Trophoblast cell (in vitro differentiated cells and primary cell): ENCODE data around the gene KLHL40.

Source experiments
- DNase-seq, 2 donors: peaks; one replicate each; pipeline ENCODE4 v3.0.0-alpha.2; 2016
- H2AFZ ChIP-seq: 2 replicates; pipeline ENCODE4 v1.6.1; 2013; ENCODE audit warnings: low read length, moderate library complexity, mild to moderate bottlenecking; ENCODE audit not compliant: insufficient read depth, poor library complexity
- H2AK5ac ChIP-seq: 2 replicates; pipeline ENCODE4 v1.6.1; 2013; ENCODE audit warnings: mild to moderate bottlenecking, low read length
- H2BK120ac ChIP-seq: 2 replicates; pipeline ENCODE4 v1.6.1; 2013; ENCODE audit warnings: low read length, mild to moderate bottlenecking, moderate library complexity; ENCODE audit not compliant: insufficient read depth, poor library complexity
- H2BK12ac ChIP-seq: 2 replicates; pipeline ENCODE4 v1.6.1; 2013; ENCODE audit warnings: mild to moderate bottlenecking, low read length, moderate library complexity
- H2BK5ac ChIP-seq: 2 replicates; pipeline ENCODE4 v1.6.1; 2013; ENCODE audit warnings: low read length, low read depth, moderate library complexity, mild to moderate bottlenecking; ENCODE audit not compliant: poor library complexity
- H3K14ac ChIP-seq: 2 replicates; pipeline ENCODE4 v1.6.1; 2013; ENCODE audit warnings: mild to moderate bottlenecking, low read length
- H3K18ac ChIP-seq: 2 replicates; pipeline ENCODE4 v1.6.1; 2013; ENCODE audit warnings: mild to moderate bottlenecking, low read length
- H3K23ac ChIP-seq: 2 replicates; pipeline ENCODE4 v1.6.1; 2013; ENCODE audit warnings: low read length
- H3K27ac ChIP-seq: 2 replicates; pipeline ENCODE4 v1.5.1; 2013; ENCODE audit warnings: low read depth, mild to moderate bottlenecking, inconsistent platforms, low read length, moderate library complexity
- H3K27me3 ChIP-seq: 2 replicates; pipeline ENCODE4 v1.6.1; 2013; ENCODE audit warnings: inconsistent platforms, mild to moderate bottlenecking, low read length, moderate library complexity; ENCODE audit not compliant: insufficient read depth
- H3K36me3 ChIP-seq, 2 experiments: 1 replicate in 1 of 2; 2 replicates in 1 of 2; pipeline ENCODE4 v1.6.1; 2013; ENCODE audit warnings: low read length in 2 of 2, mild to moderate bottlenecking in 2 of 2, moderate library complexity in 1 of 2; ENCODE audit not compliant: insufficient read depth in 2 of 2, control insufficient read depth in 1 of 2
- H3K4ac ChIP-seq: 2 replicates; pipeline ENCODE4 v1.6.1; 2013; ENCODE audit warnings: low read depth, mild to moderate bottlenecking, low read length, moderate library complexity
- H3K4me1 ChIP-seq, 2 experiments: 1 replicate in 1 of 2; 2 replicates in 1 of 2; pipeline ENCODE4 v1.6.1; 2013; ENCODE audit warnings: low read length in 2 of 2, mild to moderate bottlenecking in 2 of 2, moderate library complexity in 1 of 2; ENCODE audit not compliant: insufficient read depth in 2 of 2, control insufficient read depth in 1 of 2
- H3K4me2 ChIP-seq: 2 replicates; pipeline ENCODE4 v1.6.1; 2013; ENCODE audit warnings: inconsistent platforms, mild to moderate bottlenecking, low read length, moderate library complexity
- H3K4me3 ChIP-seq: 2 replicates; pipeline ENCODE4 v1.5.1; 2013; ENCODE audit warnings: mild to moderate bottlenecking, low read depth, low read length, inconsistent platforms
- H3K79me1 ChIP-seq: one replicate; pipeline ENCODE4 v1.6.1; 2013; ENCODE audit warnings: low read length
- H3K79me2 ChIP-seq: 2 replicates; pipeline ENCODE4 v1.6.1; 2013; ENCODE audit warnings: low read length, mild to moderate bottlenecking; ENCODE audit not compliant: control insufficient read depth, insufficient read depth, poor library complexity
- H3K9ac ChIP-seq: 2 replicates; pipeline ENCODE4 v1.6.1; 2013; ENCODE audit warnings: mild to moderate bottlenecking, low read length
- H3K9me3 ChIP-seq: 2 replicates; pipeline ENCODE4 v1.6.1; 2013; ENCODE audit warnings: low read depth, mild to moderate bottlenecking, control low read depth, inconsistent platforms, low read length; ENCODE audit not compliant: insufficient read depth
- H4K12ac ChIP-seq: 2 replicates; pipeline ENCODE4 v1.6.1; 2013; ENCODE audit warnings: low read depth, mild to moderate bottlenecking, low read length, moderate library complexity
- H4K8ac ChIP-seq: 2 replicates; pipeline ENCODE4 v1.6.1; 2013; ENCODE audit warnings: low read depth, mild to moderate bottlenecking, low read length, moderate library complexity
- H4K91ac ChIP-seq: one replicate; pipeline ENCODE4 v1.6.1; 2013; ENCODE audit warnings: low read depth, mild to moderate bottlenecking, low read length, moderate library complexity
- WGBS: extraction: QIAGEN DNeasy Blood & Tissue Kit; methylation state at CpG from one replicate; pipeline ENCODE4 v1.1.7; 2013; ENCODE audit warnings: missing lambda C conversion rate; ENCODE audit not compliant: insufficient read length, insufficient coverage; ENCODE audit errors: extremely low coverage; 5-methylcytosine and 5-hydroxymethylcytosine counted together

Gene KLHL40

DNA sequence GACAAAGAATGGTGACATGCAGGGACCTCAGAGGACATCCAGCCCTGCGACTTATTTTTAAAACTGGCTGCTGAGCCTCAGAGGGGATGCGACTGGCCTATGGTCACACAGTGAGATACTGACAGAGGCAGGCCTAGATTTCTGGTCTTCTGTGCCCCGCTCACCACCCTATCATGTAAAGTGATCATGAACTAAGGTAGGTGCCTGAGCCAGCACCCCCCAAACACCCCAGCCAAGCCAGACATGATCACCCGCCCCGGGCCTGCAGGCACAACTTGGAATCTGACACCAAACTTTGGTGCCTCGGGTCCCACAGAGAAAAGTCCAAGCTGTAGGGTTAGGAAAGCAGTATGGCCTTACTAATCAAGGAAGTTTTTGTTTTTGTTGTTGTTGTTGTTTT, 51.2 kb downstream of the KLHL40 start:
- peaks cover 2% of the 10 kb centered on the region for H3K9me3 ChIP-seq
- H3K36me3 ChIP-seq = no peaks in the 10 kb centered on the region
- H3K9ac ChIP-seq = no peak overlapping the region
- no peaks in the 10 kb centered on the region for H3K27me3 ChIP-seq
- H2AK5ac ChIP-seq = no peak overlapping the region
- H4K12ac ChIP-seq = no peak overlapping the region
- H2BK5ac ChIP-seq = no peak overlapping the region
- no peak overlapping the region for H4K91ac ChIP-seq
- peaks cover 3 to 16% of the 10 kb centered on the region in 2 experiments for H3K4me1 ChIP-seq
- H3K18ac ChIP-seq = no peak overlapping the region
- H3K79me1 ChIP-seq = no peaks in the 10 kb centered on the region
- no peak overlapping the region for H2BK12ac ChIP-seq
- H3K4me2 ChIP-seq = no peak overlapping the region
- no CpG with 5 or more reads among the region's 6 CpGs for WGBS
- no peak for DNase-seq
- no peak overlapping the region for H3K14ac ChIP-seq
- no peak overlapping the region for H3K23ac ChIP-seq
- no peaks in the 10 kb centered on the region for H3K79me2 ChIP-seq
- no peak overlapping the region for H3K4ac ChIP-seq
- no peak overlapping the region for H2BK120ac ChIP-seq
- no peak overlapping the region for H2AFZ ChIP-seq
- no peak overlapping the region for H4K8ac ChIP-seq
- H3K27ac ChIP-seq = no peak overlapping the region
- H3K4me3 ChIP-seq = no peak overlapping the region

DNA sequence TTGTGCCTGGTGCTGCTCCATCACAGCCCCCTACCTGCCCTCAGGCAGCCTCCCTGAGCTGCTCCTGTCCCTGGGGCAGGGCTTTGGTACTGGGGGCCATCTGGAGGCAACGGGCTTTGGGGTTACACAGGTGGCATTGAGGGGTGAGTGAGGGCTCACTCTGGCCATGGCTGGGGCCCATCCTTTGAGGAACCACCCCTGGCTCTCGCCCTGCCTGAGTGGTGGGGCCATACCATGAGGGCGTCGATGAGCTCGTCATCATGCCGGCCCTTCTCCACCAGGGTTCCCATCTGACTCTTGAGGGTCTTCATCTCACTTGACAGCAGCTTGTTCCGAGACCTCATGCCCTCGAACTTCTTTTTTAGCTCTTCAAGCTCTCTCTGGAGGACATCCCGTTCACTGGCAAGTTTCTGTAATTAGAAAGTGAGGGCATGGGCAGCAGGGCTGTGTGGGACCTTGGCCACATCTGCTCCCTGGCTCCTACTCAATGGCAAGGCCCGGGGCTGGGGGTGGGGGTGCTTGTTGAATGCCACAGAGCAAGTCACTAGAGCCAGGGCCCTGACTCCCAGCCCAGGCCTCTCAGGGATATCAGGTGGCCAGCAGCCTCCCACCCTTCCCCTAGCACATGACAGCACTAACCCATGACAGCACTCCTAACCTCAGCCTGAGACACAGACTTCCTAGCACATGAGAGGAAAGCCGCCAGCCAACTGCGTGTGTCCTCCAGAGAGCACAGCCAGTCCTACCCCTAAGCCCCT, 54.2 kb downstream of the KLHL40 start:
- WGBS = no CpG with 5 or more reads among the region's 12 CpGs
- no peaks in the 10 kb centered on the region for H3K36me3 ChIP-seq

GRCh38 chr3:42741796-42742195, 56.5 kb downstream of the KLHL40 start:
- no peak overlapping the region for H2BK120ac ChIP-seq
- no peaks in the 10 kb centered on the region for H3K27me3 ChIP-seq
- no CpG with 5 or more reads among the region's 3 CpGs for WGBS
- no peak overlapping the region for H3K9ac ChIP-seq
- no peak overlapping the region for H3K27ac ChIP-seq
- H2AFZ ChIP-seq = no peak overlapping the region
- no peaks in the 10 kb centered on the region for H3K4me1 ChIP-seq
- H3K4me3 ChIP-seq = no peak overlapping the region
- H3K18ac ChIP-seq = no peak overlapping the region
- H3K23ac ChIP-seq = no peak overlapping the region
- H4K91ac ChIP-seq = no peak overlapping the region
- no peak overlapping the region for H2BK5ac ChIP-seq
- H4K8ac ChIP-seq = no peak overlapping the region
- H3K4me2 ChIP-seq = no peak overlapping the region
- H4K12ac ChIP-seq = no peak overlapping the region
- no peaks in the 10 kb centered on the region for H3K36me3 ChIP-seq
- H2AK5ac ChIP-seq = no peak overlapping the region
- no peak for DNase-seq
- no peaks in the 10 kb centered on the region for H3K9me3 ChIP-seq
- H2BK12ac ChIP-seq = no peak overlapping the region
- no peaks in the 10 kb centered on the region for H3K79me2 ChIP-seq
- no peaks in the 10 kb centered on the region for H3K79me1 ChIP-seq
- no peak overlapping the region for H3K14ac ChIP-seq
- no peak overlapping the region for H3K4ac ChIP-seq

More for the DNA sequence above, 54.2 kb downstream of the KLHL40 start:
- no peak overlapping the region for H3K4ac ChIP-seq
- H2BK5ac ChIP-seq = no peak overlapping the region
- H2BK120ac ChIP-seq = no peak overlapping the region
- H2AK5ac ChIP-seq = no peak overlapping the region
- H3K4me3 ChIP-seq = no peak overlapping the region
- peaks cover 0 to 3% of the 10 kb centered on the region in 2 experiments for H3K4me1 ChIP-seq
- no peak overlapping the region for H3K18ac ChIP-seq
- no peak overlapping the region for H4K8ac ChIP-seq
- no peak for DNase-seq
- no peaks in the 10 kb centered on the region for H3K27me3 ChIP-seq
- H3K23ac ChIP-seq = no peak overlapping the region
- H3K9ac ChIP-seq = no peak overlapping the region
- H4K91ac ChIP-seq = no peak overlapping the region
- no peak overlapping the region for H3K4me2 ChIP-seq
- H2AFZ ChIP-seq = no peak overlapping the region
- no peak overlapping the region for H3K14ac ChIP-seq
- H3K79me1 ChIP-seq = no peaks in the 10 kb centered on the region
- H4K12ac ChIP-seq = no peak overlapping the region
- H2BK12ac ChIP-seq = no peak overlapping the region
- H3K79me2 ChIP-seq = no peaks in the 10 kb centered on the region
- H3K27ac ChIP-seq = no peak overlapping the region
- peaks cover 2% of the 10 kb centered on the region for H3K9me3 ChIP-seq
